ENCODE measurements around the gene TANGO6. TPM values are rescaled to one million over a fixed set of nuclear protein-coding genes. Genes with fewer than 3 reads are reported as not detected.

TANGO6 gene
- total and polyA plus RNA-seq, 4 donors: 10.7 to 24.8 (median 13.9) TPM

- DNase-seq (ENCODE audit: low read depth in 4 of 6, low spot score in 6 of 6): peak in 5 of 6 donors; percentile 59 to 95 (median 76)
- H3K27ac ChIP-seq (ENCODE audit: low read depth, low read length): peak within 1 kb of the TSS; percentile 89
- H3K4me1 ChIP-seq (ENCODE audit: control insufficient read depth, insufficient read depth, low read length): no peaks in the 10 kb centered on the region
- peaks cover 21% of the 10 kb centered on the region for H3K36me3 ChIP-seq (ENCODE audit: control insufficient read depth, insufficient read depth, low read length)
- H3K27me3 ChIP-seq (ENCODE audit: control insufficient read depth, insufficient read depth, low read length): no peaks in the 10 kb centered on the region
- H3K4me3 ChIP-seq (ENCODE audit: low read depth, low read length): peak within 1 kb of the TSS; percentile 86
- H3K9me3 ChIP-seq (ENCODE audit: control insufficient read depth, insufficient read depth, low read length): no peaks in the 10 kb centered on the region
- 0% methylated on average over 76 of the region's 78 CpGs for WGBS (ENCODE audit: insufficient coverage)
These were observed 289.3 kb downstream of the TANGO6 start, which contains the start of the genes CHTF8 and UTP4 for GRCh38 chr16:69132424-69133252. Gene CHTF8 (minus strand): TSS chr16:69132588. CDS start chr16:69121458, 11,130 bp downstream. Gene UTP4 (plus strand): TSS chr16:69132649. CDS start chr16:69133460, 811 bp downstream.

- DNase-seq (ENCODE audit: low read depth in 4 of 6, low spot score in 6 of 6): peak in 2 of 6 donors; percentile 29 to 62
- Histone ChIP-seq H3K27me3 (ENCODE audit: control insufficient read depth, insufficient read depth, low read length) (no peaks in the 10 kb centered on the region), H3K9me3 (ENCODE audit: control insufficient read depth, insufficient read depth, low read length) (no peaks in the 10 kb centered on the region), H3K4me1 (ENCODE audit: control insufficient read depth, insufficient read depth, low read length) (no peaks in the 10 kb centered on the region), H3K27ac (ENCODE audit: low read depth, low read length) (no peak overlapping the region), H3K4me3 (ENCODE audit: low read depth, low read length) (peak overlapping the region; percentile 66), H3K36me3 (ENCODE audit: control insufficient read depth, insufficient read depth, low read length) (peaks cover 26% of the 10 kb centered on the region)
- 0% methylated on average over 2 of the region's 5 CpGs for WGBS (ENCODE audit: insufficient coverage)
These were observed 290.1 kb downstream of the TANGO6 start for GRCh38 chr16:69133373-69133954.

Small RNA genes lying within 50 kb of the gene (small RNA-seq; reads per million reads assigned to genes)
- gene RF00019 (ENCODE audit: low replicate concordance): not detected
- gene RF00066 (ENCODE audit: low replicate concordance): not detected
- gene RNU6-898P (ENCODE audit: low replicate concordance): not detected

Other genes with a start within 250 kb of the TANGO6 start
- gene CDH3, start 198.2 kb upstream of the TANGO6 start, total RNA-seq: 10 to 100 TPM in 1 of 2 donors, 1 to 10 TPM in 1; 9.3 to 28.3 TPM
- gene CDH3, start 198.2 kb upstream of the TANGO6 start, polyA plus RNA-seq (ENCODE audit: insufficient read length in 2 of 2): 10 to 100 TPM; 22.9 to 29.5 TPM
- gene CDH1, start 106.2 kb upstream of the TANGO6 start, total RNA-seq: 10 to 100 TPM; 35.0 to 45.4 TPM
- 10 to 100 TPM; 23.6 to 28.8 TPM for gene CDH1, start 106.2 kb upstream of the TANGO6 start, polyA plus RNA-seq (ENCODE audit: insufficient read length in 2 of 2)

Data from spinal cord (tissue), 10 donors.